Measurements from ENCODE around the gene FMO3.

The FMO3 gene

DNA sequence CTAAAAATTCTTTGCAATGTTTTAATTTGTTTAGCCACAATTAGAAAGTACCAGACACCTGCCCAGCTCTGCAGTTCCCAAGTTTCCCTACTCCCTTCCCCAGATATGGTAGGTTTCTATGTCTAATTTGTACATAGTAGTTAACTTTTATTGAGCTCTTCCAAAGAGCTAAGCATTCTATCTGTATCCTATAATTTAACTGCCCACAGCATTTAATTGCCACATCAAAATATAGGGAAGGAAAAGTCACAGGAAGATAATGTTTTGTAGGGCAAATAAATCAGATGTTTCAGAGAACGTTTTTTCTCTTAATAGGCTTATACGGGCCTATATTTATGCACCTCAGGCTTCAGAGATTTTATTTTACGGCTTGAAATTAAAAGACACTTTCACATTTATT lies 15.7 kb upstream of the FMO3 start:
- TF ChIP-seq, protein P1, sequence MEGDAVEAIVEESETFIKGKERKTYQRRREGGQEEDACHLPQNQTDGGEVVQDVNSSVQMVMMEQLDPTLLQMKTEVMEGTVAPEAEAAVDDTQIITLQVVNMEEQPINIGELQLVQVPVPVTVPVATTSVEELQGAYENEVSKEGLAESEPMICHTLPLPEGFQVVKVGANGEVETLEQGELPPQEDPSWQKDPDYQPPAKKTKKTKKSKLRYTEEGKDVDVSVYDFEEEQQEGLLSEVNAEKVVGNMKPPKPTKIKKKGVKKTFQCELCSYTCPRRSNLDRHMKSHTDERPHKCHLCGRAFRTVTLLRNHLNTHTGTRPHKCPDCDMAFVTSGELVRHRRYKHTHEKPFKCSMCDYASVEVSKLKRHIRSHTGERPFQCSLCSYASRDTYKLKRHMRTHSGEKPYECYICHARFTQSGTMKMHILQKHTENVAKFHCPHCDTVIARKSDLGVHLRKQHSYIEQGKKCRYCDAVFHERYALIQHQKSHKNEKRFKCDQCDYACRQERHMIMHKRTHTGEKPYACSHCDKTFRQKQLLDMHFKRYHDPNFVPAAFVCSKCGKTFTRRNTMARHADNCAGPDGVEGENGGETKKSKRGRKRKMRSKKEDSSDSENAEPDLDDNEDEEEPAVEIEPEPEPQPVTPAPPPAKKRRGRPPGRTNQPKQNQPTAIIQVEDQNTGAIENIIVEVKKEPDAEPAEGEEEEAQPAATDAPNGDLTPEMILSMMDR (IDR thresholded peaks at IDR 0.05), result no peak
- H3K4me3 Mint-ChIP-seq, result no peak overlapping the region
- no peaks in the 10 kb centered on the region for H3K27me3 Mint-ChIP-seq (ENCODE audit: low read depth, poor library complexity)
- H3K4me1 Mint-ChIP-seq, result no peaks in the 10 kb centered on the region
- H3K36me3 Mint-ChIP-seq (ENCODE audit: low read depth), result no peaks in the 10 kb centered on the region
- no peak overlapping the region for H3K27ac Mint-ChIP-seq
- peaks cover 4% of the 10 kb centered on the region for H3K9me3 Mint-ChIP-seq
- no peak for DNase-seq

DNA sequence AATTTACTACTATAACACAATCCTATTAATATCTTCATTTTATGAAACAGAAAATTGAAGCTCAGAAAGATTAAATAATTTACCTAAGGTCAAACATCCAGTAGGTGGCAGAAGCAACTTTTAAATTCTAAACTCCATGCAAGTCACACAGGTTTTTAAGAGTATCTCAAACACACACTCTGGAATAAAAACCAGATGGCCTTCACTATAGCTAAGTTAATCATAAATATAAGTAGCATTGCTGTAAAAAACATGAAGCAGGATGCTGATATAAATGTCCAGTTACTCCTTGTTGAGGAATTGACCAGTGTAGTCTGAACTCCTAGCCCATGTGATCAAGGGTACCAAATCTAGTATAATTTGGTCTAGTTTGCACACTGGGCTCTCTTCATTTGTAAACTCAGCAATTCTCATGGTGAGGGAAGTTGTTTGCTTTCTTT lies 9.4 kb upstream of the FMO3 start:
- Mint-ChIP-seq H3K4me1 (no peaks in the 10 kb centered on the region), H3K9me3 (peaks cover 4% of the 10 kb centered on the region), H3K27me3 (ENCODE audit: low read depth, poor library complexity) (peaks cover 3% of the 10 kb centered on the region), H3K4me3 (no peak overlapping the region), H3K36me3 (ENCODE audit: low read depth) (no peaks in the 10 kb centered on the region), H3K27ac (no peak overlapping the region)
- no peak for DNase-seq
- TF ChIP-seq, protein P1 (IDR thresholded peaks at IDR 0.05), result no peak

DNA sequence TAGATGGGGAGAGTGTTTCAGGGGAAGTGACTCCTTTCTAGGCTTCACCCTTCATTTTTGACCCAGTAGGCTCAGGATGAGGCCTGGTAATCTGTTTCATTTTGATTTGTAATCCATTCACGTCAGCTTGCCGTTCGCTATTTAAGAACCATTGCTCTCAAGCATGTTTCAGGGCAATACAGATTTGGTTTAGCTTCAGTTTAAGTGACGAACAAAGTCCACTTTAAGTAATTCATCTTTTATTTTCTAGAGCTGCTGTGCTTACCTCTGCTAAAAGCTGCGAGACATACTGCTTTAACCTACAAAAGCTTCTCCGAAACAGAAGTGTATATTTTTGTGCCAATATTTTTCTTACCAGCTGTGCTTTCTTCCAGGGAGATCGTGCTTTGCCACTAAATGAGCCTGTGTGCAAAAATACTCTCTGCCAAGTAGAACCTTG lies 8.9 kb upstream of the FMO3 start:
- Mint-ChIP-seq H3K27me3 (ENCODE audit: low read depth, poor library complexity) (peaks cover 3% of the 10 kb centered on the region), H3K9me3 (peaks cover 4% of the 10 kb centered on the region), H3K4me3 (no peak overlapping the region), H3K36me3 (ENCODE audit: low read depth) (no peaks in the 10 kb centered on the region), H3K4me1 (no peaks in the 10 kb centered on the region), H3K27ac (no peak overlapping the region)
- DNase-seq, result no peak
- TF ChIP-seq, protein P1 (IDR thresholded peaks at IDR 0.05), result no peak

DNA sequence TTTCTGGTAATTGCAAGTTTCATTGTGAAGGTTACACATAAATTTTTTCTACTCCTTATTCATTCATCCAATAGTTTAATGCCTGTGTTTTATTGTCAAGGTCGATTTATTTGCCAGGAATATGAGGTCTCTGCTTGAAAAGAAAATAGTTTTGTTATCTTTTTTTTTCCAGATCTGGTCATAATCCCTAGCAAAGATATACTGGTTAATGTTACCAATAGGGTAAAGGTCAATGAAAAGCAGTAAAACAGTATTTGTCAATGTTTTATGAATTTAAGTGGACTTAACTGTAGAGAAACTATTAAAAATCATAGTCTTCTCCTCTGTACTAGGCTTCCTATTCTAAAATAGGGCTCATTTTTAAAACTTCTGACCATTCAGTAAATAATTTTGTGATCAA lies 8.1 kb upstream of the FMO3 start:
- H3K9me3 Mint-ChIP-seq, result peaks cover 7% of the 10 kb centered on the region
- no peaks in the 10 kb centered on the region for H3K4me1 Mint-ChIP-seq
- H3K27ac Mint-ChIP-seq, result no peak overlapping the region
- no peak for DNase-seq
- H3K4me3 Mint-ChIP-seq, result no peak overlapping the region
- TF ChIP-seq, protein P1 (IDR thresholded peaks at IDR 0.05), result no peak
- no peaks in the 10 kb centered on the region for H3K36me3 Mint-ChIP-seq (ENCODE audit: low read depth)
- peaks cover 5% of the 10 kb centered on the region for H3K27me3 Mint-ChIP-seq (ENCODE audit: low read depth, poor library complexity)

DNA sequence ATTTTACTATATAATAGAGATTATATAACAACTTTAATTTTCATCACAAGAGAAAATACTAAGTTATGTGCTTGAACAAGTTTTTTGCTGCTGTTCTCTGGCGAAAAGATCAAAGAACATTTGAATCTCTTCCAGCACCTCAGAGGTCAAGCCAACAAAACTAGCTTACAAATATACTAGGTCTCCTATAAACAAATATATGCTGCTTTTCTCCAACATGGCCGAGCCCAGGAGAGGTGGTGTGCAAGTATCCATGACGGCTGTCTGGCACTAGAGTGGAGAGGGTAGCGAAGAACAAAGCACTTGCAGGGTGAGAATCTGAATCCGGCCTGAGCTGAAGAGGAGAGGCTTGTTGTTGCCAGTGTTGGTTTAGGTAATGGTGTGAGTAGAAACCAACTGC lies 7.5 kb upstream of the FMO3 start:
- H3K27ac Mint-ChIP-seq, result no peak overlapping the region
- no peak overlapping the region for H3K4me3 Mint-ChIP-seq
- H3K4me1 Mint-ChIP-seq, result no peaks in the 10 kb centered on the region
- TF ChIP-seq, protein P1 (IDR thresholded peaks at IDR 0.05), result no peak
- peaks cover 7% of the 10 kb centered on the region for H3K9me3 Mint-ChIP-seq
- DNase-seq, result no peak
- H3K27me3 Mint-ChIP-seq (ENCODE audit: low read depth, poor library complexity), result peaks cover 9% of the 10 kb centered on the region
- H3K36me3 Mint-ChIP-seq (ENCODE audit: low read depth), result no peaks in the 10 kb centered on the region

DNA sequence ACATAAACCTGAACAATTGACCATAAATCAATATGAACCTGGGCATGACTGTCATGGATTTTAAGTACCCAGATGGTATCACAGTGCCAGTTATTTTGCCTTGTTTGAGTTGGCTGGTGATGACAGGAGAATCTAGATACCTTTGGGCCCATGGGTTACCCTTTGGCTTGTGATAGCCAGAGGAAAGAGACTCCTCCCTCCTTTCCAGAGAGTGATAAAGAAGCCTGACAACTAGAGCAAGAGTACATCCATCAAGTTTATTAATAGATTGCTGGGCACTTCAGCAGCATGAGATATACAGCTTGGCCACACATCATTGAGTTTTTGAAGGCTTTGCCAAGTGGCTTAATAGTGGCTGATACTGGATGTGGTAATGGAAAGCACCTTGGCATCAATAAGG lies 6.6 kb upstream of the FMO3 start:
- TF ChIP-seq, protein P1 (IDR thresholded peaks at IDR 0.05), result no peak

More for the DNA sequence above, 6.6 kb upstream of the FMO3 start:
- Mint-ChIP-seq H3K9me3 (peaks cover 7% of the 10 kb centered on the region), H3K36me3 (ENCODE audit: low read depth) (no peaks in the 10 kb centered on the region), H3K4me3 (no peak overlapping the region), H3K27me3 (ENCODE audit: low read depth, poor library complexity) (peaks cover 9% of the 10 kb centered on the region), H3K4me1 (no peaks in the 10 kb centered on the region), H3K27ac (no peak overlapping the region)
- DNase-seq, result no peak
